GM23248 (cell line): ENCODE data around the gene PCGF5.

Experiments
- EZH2 ChIP-seq: fragments of 200-600 bp; sonication (generic); IDR thresholded peaks from 2 replicates; pipeline ENCODE4 v1.6.1; 2018; ENCODE audit warnings: antibody characterized with exemption, mild to moderate bottlenecking; ENCODE audit not compliant: insufficient read depth, poor library complexity, severe bottlenecking
- EZH2phosphoT487 ChIP-seq: fragments of 200-600 bp; sonication (generic); IDR thresholded peaks from 2 replicates; pipeline ENCODE4 v1.6.1; 2018; ENCODE audit warnings: antibody characterized with exemption, moderate library complexity, mild to moderate bottlenecking, low read depth; ENCODE audit not compliant: insufficient read depth

DNA sequence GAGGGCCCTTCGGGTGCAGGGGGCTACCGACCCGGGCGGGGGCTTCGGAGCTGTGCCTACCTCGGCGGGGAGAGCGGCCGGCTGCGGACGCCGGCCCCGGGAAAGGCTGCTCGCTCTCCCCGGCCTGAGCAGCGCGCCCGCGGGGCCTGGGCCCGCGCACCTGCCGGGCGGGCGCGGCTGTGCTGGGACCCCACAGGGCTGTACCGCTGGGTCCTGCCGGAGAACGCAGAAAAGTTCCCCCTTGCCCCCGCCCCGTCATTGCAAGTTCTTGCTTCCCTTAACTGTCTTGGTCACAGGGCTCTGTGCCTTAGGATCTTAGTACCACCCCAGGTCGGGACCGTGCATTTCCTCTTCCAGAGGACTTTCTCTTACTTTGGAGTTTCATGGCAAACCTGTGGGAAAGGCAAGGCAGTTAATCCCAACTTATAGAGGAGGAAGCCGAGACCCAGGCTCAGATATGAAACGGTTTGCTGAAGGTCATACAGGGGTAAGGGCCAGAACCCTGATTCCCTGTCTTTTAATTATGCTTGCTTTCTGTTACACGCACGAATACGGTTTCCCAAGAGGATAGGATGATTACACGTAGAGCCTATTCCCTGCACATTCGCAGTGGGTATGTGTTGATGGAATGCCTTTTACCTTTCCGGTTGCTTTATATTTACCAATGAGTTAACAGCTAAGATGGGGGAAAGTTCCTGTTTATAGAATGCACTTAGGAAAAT is 652 bp downstream of the PCGF5 start:
- TF ChIP-seq EZH2, result no peak
- no peak for TF ChIP-seq EZH2phosphoT487
